Effector memory CD8-positive, alpha-beta T cell (primary cell): ENCODE measurements around the gene ZSWIM3.
A peak's percentile ranks its signal among the peaks of the same experiment; 100 is the strongest.
"Not testable (repeated sequence)": the region's sequence is repeated elsewhere in the genome, so short reads cannot be mapped to it uniquely, and the experiment has no call there.

Experiments
- ATAC-seq: fragments of 150-1000 bp; cut with Tn5 transposase; replicated peaks from 2 replicates; pipeline ENCODE4 v1.10.0; 2021; ENCODE audit warnings: mild to moderate bottlenecking, moderate library complexity
- DNase-seq, 3 experiments: peaks; one replicate each; pipeline ENCODE4 v3.0.0; 2021
- H3K27ac Mint-ChIP-seq, 2 donors: one replicate each; pipeline ENCODE4 v1.8.0; 2022; ENCODE audit warnings: mild to moderate bottlenecking in 2 of 2, mixed read lengths in 2 of 2, moderate library complexity in 2 of 2
- H3K27me3 Mint-ChIP-seq, 2 donors: one replicate each; pipeline ENCODE4 v1.8.0; 2022; ENCODE audit warnings: mixed read lengths in 2 of 2
- H3K36me3 Mint-ChIP-seq: one replicate; pipeline ENCODE4 v1.8.0; 2022; ENCODE audit warnings: mild to moderate bottlenecking, moderate library complexity, mixed read lengths; ENCODE audit not compliant: insufficient read depth
- H3K4me1 Mint-ChIP-seq, 2 donors: one replicate each; pipeline ENCODE4 v1.8.0; 2022; ENCODE audit warnings: low read depth in 2 of 2, mixed read lengths in 2 of 2
- H3K4me3 Mint-ChIP-seq, 2 donors: one replicate each; pipeline ENCODE4 v1.8.0; 2022; ENCODE audit warnings: mild to moderate bottlenecking in 2 of 2, mixed read lengths in 2 of 2, moderate library complexity in 2 of 2
- H3K9me3 Mint-ChIP-seq, 2 donors: one replicate each; pipeline ENCODE4 v1.8.0; 2022; ENCODE audit warnings: mixed read lengths in 2 of 2

ZSWIM3 gene

GRCh38 chr20:45853484-45853883 is 3.9 kb upstream of the ZSWIM3 start:
- Mint-ChIP-seq H3K27ac (no peak overlapping the region), H3K36me3 (peaks cover 47% of the 10 kb centered on the region), H3K4me3 (peak overlapping the region in 1 of 2 donors; percentile 46), H3K4me1 (peaks cover 25 to 28% of the 10 kb centered on the region in 2 donors), H3K9me3 (no peaks in the 10 kb centered on the region), H3K27me3 (no peaks in the 10 kb centered on the region)
- no peak for DNase-seq
- no peak for ATAC-seq

- Mint-ChIP-seq H3K36me3 (peaks cover 34% of the 10 kb centered on the region), H3K27me3 (no peaks in the 10 kb centered on the region), H3K27ac (peak overlapping the region; percentile 96 to 97), H3K9me3 (no peaks in the 10 kb centered on the region), H3K4me3 (peak overlapping the region; percentile 97 to 99), H3K4me1 (peaks cover 26 to 39% of the 10 kb centered on the region in 2 donors)
- DNase-seq: no peak
- ATAC-seq: peak; percentile 14
These were observed 435 bp downstream of the ZSWIM3 start for GRCh38 chr20:45857882-45858216.

- peaks cover 25 to 33% of the 10 kb centered on the region in 2 donors for H3K4me1 Mint-ChIP-seq
- no peaks in the 10 kb centered on the region for H3K27me3 Mint-ChIP-seq
- DNase-seq: no peak
- H3K9me3 Mint-ChIP-seq: no peaks in the 10 kb centered on the region
- H3K27ac Mint-ChIP-seq: no peak overlapping the region
- H3K36me3 Mint-ChIP-seq: peaks cover 23% of the 10 kb centered on the region
- no peak for ATAC-seq
- H3K4me3 Mint-ChIP-seq: no peak overlapping the region
These were observed 2.5 kb downstream of the ZSWIM3 start for GRCh38 chr20:45859916-45860315.

GRCh38 chr20:45860560-45861220 is 3.3 kb downstream of the ZSWIM3 start:
- Mint-ChIP-seq H3K9me3 (no peaks in the 10 kb centered on the region), H3K4me3 (no peak overlapping the region), H3K36me3 (peaks cover 23% of the 10 kb centered on the region), H3K27me3 (no peaks in the 10 kb centered on the region), H3K4me1 (peaks cover 23 to 28% of the 10 kb centered on the region in 2 donors), H3K27ac (no peak overlapping the region)
- no peak for DNase-seq
- no peak for ATAC-seq

GRCh38 chr20:45861221-45862075 is 4.0 kb downstream of the ZSWIM3 start:
- DNase-seq: no peak
- ATAC-seq: no peak
- H3K36me3 Mint-ChIP-seq: peaks cover 23% of the 10 kb centered on the region
- H3K4me1 Mint-ChIP-seq: peaks cover 18 to 22% of the 10 kb centered on the region in 2 donors
- no peaks in the 10 kb centered on the region for H3K27me3 Mint-ChIP-seq
- no peak overlapping the region for H3K4me3 Mint-ChIP-seq
- no peaks in the 10 kb centered on the region for H3K9me3 Mint-ChIP-seq
- H3K27ac Mint-ChIP-seq: no peak overlapping the region

GRCh38 chr20:45863543-45864470 is 6.4 kb downstream of the ZSWIM3 start:
- no peak for ATAC-seq
- H3K9me3 Mint-ChIP-seq: no peaks in the 10 kb centered on the region
- H3K4me1 Mint-ChIP-seq: peaks cover 2 to 8% of the 10 kb centered on the region in 2 donors
- H3K27ac Mint-ChIP-seq: peak overlapping the region in 1 of 2 donors; percentile 23
- H3K4me3 Mint-ChIP-seq: no peak overlapping the region
- no peaks in the 10 kb centered on the region for H3K27me3 Mint-ChIP-seq
- DNase-seq: no peak
- H3K36me3 Mint-ChIP-seq: peaks cover 8% of the 10 kb centered on the region

GRCh38 chr20:45866454-45866853 is 9.0 kb downstream of the ZSWIM3 start:
- no peak overlapping the region for H3K4me3 Mint-ChIP-seq
- no peak overlapping the region for H3K27ac Mint-ChIP-seq
- H3K27me3 Mint-ChIP-seq: no peaks in the 10 kb centered on the region
- peaks cover 10% of the 10 kb centered on the region for H3K36me3 Mint-ChIP-seq
- no peaks in the 10 kb centered on the region for H3K4me1 Mint-ChIP-seq
- ATAC-seq: no peak
- H3K9me3 Mint-ChIP-seq: no peaks in the 10 kb centered on the region
- no peak for DNase-seq

GRCh38 chr20:45867136-45867818 is 9.9 kb downstream of the ZSWIM3 start:
- Mint-ChIP-seq H3K9me3 (no peaks in the 10 kb centered on the region), H3K27ac (no peak overlapping the region), H3K4me3 (no peak overlapping the region), H3K4me1 (no peaks in the 10 kb centered on the region), H3K27me3 (no peaks in the 10 kb centered on the region), H3K36me3 (peaks cover 10% of the 10 kb centered on the region)
- DNase-seq (no peak), ATAC-seq (no peak)

GRCh38 chr20:45867819-45868176 is 10.4 kb downstream of the ZSWIM3 start:
- no peak overlapping the region for H3K27ac Mint-ChIP-seq
- H3K36me3 Mint-ChIP-seq: peaks cover 10% of the 10 kb centered on the region
- H3K4me3 Mint-ChIP-seq: no peak overlapping the region
- H3K27me3 Mint-ChIP-seq: no peaks in the 10 kb centered on the region
- DNase-seq: no peak
- no peaks in the 10 kb centered on the region for H3K9me3 Mint-ChIP-seq
- H3K4me1 Mint-ChIP-seq: no peaks in the 10 kb centered on the region
- ATAC-seq: no peak

- peaks cover 7% of the 10 kb centered on the region for H3K36me3 Mint-ChIP-seq
- DNase-seq: no peak
- no peak overlapping the region for H3K27ac Mint-ChIP-seq
These were observed 15.2 kb downstream of the ZSWIM3 start for GRCh38 chr20:45872626-45873025.

GRCh38 chr20:45873409-45874103 is 16.1 kb downstream of the ZSWIM3 start:
- H3K27ac Mint-ChIP-seq: no peak overlapping the region
- no peaks in the 10 kb centered on the region for H3K27me3 Mint-ChIP-seq
- no peaks in the 10 kb centered on the region for H3K9me3 Mint-ChIP-seq
- ATAC-seq (no peak), DNase-seq (no peak)
- H3K4me3 Mint-ChIP-seq: no peak overlapping the region
- H3K4me1 Mint-ChIP-seq: no peaks in the 10 kb centered on the region
- H3K36me3 Mint-ChIP-seq: peaks cover 7% of the 10 kb centered on the region

More at GRCh38 chr20:45872626-45873025, 15.2 kb downstream of the ZSWIM3 start:
- ATAC-seq: no peak
- Mint-ChIP-seq H3K4me1 (no peaks in the 10 kb centered on the region), H3K9me3 (no peaks in the 10 kb centered on the region), H3K27me3 (no peaks in the 10 kb centered on the region), H3K4me3 (no peak overlapping the region)

- H3K27ac Mint-ChIP-seq, H3K27me3 Mint-ChIP-seq, H3K4me3 Mint-ChIP-seq, H3K9me3 Mint-ChIP-seq, ATAC-seq, H3K4me1 Mint-ChIP-seq, DNase-seq, H3K36me3 Mint-ChIP-seq: not testable (repeated sequence)
These were observed 16.7 kb downstream of the ZSWIM3 start for GRCh38 chr20:45874104-45874481.
